ENCODE measurements around the gene PDF.
"Not testable (repeated sequence)": the region's sequence is repeated elsewhere in the genome, so short reads cannot be mapped to it uniquely, and the experiment has no call there.

The PDF gene

DNA sequence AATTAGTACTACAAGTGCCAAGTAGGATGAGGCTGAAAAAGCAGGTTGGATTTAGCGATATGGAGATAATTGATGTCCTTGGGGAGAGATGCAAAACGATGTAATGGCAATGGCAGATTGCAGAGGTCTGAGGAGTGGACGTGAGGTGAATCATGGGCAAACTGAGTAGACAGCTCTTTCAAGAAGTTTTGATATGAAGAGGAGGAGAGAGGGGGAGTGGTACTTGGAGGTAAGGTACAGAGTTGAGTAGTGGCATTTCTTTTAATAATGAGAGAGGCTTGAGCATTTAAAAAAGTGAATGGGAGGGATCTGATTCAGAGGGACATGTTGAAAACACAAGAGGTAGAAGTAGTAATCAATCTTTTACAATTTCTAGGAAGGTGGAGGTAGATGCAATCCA, 37.0 kb downstream of the PDF start:
- Histone ChIP-seq H3K27me3 (ENCODE audit: insufficient read depth, poor library complexity, severe bottlenecking) (no peaks in the 10 kb centered on the region), H3K27ac (replicated peaks) (no peak overlapping the region), H3K4me3 (replicated peaks; ENCODE audit: insufficient read depth, low read length) (no peak overlapping the region)
- TF ChIP-seq CTCF (IDR thresholded peaks at IDR 0.05; ENCODE audit: insufficient read depth, low read length): no peak
- TF ChIP-seq POLR2AphosphoS5 (IDR thresholded peaks at IDR 0.05; ENCODE audit: low read depth): no peak
- no peak for DNase-seq (ENCODE audit: low read depth in 1 of 2, low spot score in 1 of 2)

DNA sequence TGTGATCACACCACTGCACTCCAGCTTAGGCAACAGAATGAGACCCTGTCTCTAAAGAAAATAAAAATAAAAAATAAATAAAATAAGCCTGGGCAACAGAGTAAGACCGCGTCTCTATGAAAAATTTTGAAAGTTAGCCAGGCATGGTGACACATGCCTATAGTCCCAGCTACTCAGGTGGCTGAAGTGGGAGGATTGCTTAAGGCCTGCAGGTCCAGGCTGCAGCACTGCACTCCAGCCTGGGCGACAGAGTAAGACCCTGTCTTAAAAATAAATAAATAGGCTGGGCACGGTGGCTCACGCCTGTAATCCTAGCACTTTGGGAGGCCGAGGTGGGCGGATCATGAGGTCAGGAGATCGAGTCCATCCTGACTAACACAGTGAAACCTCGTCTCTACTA, 38.7 kb downstream of the PDF start:
- not testable (repeated sequence) for H3K4me3 ChIP-seq (replicated peaks; ENCODE audit: insufficient read depth, low read length); DNase-seq (ENCODE audit: low read depth in 1 of 2, low spot score in 1 of 2); H3K27ac ChIP-seq (replicated peaks); H3K27me3 ChIP-seq (ENCODE audit: insufficient read depth, poor library complexity, severe bottlenecking)

- no peak for TF ChIP-seq REST (IDR thresholded peaks at IDR 0.05; ENCODE audit: insufficient replicate concordance, low read depth)
- no peak for TF ChIP-seq POLR2AphosphoS5 (IDR thresholded peaks at IDR 0.05; ENCODE audit: low read depth)
- TF ChIP-seq GABPA (IDR thresholded peaks at IDR 0.05; ENCODE audit: low read depth): no peak
- TF ChIP-seq CTCF (IDR thresholded peaks at IDR 0.05; ENCODE audit: insufficient read depth, low read length): no peak
- no peak for TF ChIP-seq SPI1 (IDR thresholded peaks at IDR 0.05; ENCODE audit: borderline replicate concordance, low read depth)
- Histone ChIP-seq H3K4me3 (replicated peaks; ENCODE audit: insufficient read depth, low read length) (no peak overlapping the region), H3K27me3 (ENCODE audit: insufficient read depth, poor library complexity, severe bottlenecking) (no peaks in the 10 kb centered on the region), H3K27ac (replicated peaks) (no peak overlapping the region)
- DNase-seq (ENCODE audit: low read depth in 1 of 2, low spot score in 1 of 2): peak in 1 of 2 experiments; percentile 53
Measured at GRCh38 chr16:69286941-69287713, 43.3 kb downstream of the PDF start.

- no peak overlapping the region for H3K27ac ChIP-seq (replicated peaks)
- no peak overlapping the region for H3K4me3 ChIP-seq (replicated peaks; ENCODE audit: insufficient read depth, low read length)
- no peaks in the 10 kb centered on the region for H3K27me3 ChIP-seq (ENCODE audit: insufficient read depth, poor library complexity, severe bottlenecking)
- TF ChIP-seq CTCF (IDR thresholded peaks at IDR 0.05; ENCODE audit: insufficient read depth, low read length): no peak
- no peak for TF ChIP-seq REST (IDR thresholded peaks at IDR 0.05; ENCODE audit: insufficient replicate concordance, low read depth)
- TF ChIP-seq GABPA (IDR thresholded peaks at IDR 0.05; ENCODE audit: low read depth): no peak
- no peak for TF ChIP-seq POLR2AphosphoS5 (IDR thresholded peaks at IDR 0.05; ENCODE audit: low read depth)
- TF ChIP-seq SPI1 (IDR thresholded peaks at IDR 0.05; ENCODE audit: borderline replicate concordance, low read depth): no peak
- no peak for DNase-seq (ENCODE audit: low read depth in 1 of 2, low spot score in 1 of 2)
Measured at GRCh38 chr16:69285240-69285639, 45.1 kb downstream of the PDF start.
